GM18517 (cell line): ENCODE results near the gene AGBL4.

Experiments
- ATAC-seq: cut with Tn5 transposase; IDR thresholded peaks from one replicate; pipeline ENCODE4 v1.9.1; 2021; ENCODE audit warnings: mild to moderate bottlenecking, moderate library complexity; ENCODE audit not compliant: unreplicated experiment

The AGBL4 gene

DNA sequence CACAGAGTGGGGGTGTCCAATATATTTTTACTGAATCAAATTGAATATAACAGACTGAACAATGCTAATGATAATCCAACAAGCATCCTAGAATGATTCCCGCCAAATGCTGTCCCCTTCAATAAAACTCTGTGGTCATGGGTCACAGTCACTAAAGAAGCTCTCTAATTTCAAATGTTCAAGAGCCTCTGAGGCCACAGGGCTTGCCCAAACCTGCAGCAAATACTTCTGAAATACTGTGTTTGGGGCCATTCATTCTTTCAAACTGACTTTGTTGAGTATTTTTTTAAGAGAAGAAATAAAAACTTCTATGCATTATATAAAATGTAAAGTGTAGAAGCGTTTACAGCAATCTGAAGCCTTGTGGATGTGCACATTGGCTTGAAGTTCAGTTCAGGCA is 1239.5 kb downstream of the AGBL4 start:
- ATAC-seq: no peak

DNA sequence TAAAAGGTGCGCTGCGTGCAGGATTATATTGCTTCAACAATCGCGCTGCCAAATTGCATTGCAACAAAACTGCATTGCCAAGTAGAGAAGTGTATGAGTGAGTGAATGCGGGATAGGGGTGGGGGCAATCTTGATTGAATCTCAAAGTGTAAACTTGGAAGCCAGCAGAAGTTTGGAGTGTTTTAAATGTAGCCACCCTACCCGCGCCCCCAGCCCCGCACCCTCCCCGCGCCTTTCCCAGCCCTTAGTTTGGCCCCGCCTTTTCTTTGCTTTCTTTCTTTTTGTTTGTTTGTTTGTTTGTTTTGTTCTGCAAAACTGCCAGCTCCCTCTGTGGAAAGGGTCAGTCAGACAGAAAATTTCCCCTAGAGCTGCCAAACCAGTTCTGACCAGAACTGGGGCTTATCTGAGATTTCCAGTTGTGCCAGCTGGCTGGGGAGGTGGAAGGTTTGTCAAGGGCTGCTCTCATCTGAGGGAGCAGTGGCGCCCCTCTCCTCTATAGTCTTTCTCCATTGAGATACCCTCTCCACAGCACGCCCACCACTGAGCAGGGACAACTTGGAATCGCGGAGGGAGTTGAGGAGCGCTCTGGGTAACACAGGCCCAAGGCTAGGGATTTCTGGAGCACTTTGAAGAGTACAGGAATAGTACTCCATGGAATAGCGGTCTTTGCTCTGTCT is 1246.4 kb downstream of the AGBL4 start:
- ATAC-seq: no peak

DNA sequence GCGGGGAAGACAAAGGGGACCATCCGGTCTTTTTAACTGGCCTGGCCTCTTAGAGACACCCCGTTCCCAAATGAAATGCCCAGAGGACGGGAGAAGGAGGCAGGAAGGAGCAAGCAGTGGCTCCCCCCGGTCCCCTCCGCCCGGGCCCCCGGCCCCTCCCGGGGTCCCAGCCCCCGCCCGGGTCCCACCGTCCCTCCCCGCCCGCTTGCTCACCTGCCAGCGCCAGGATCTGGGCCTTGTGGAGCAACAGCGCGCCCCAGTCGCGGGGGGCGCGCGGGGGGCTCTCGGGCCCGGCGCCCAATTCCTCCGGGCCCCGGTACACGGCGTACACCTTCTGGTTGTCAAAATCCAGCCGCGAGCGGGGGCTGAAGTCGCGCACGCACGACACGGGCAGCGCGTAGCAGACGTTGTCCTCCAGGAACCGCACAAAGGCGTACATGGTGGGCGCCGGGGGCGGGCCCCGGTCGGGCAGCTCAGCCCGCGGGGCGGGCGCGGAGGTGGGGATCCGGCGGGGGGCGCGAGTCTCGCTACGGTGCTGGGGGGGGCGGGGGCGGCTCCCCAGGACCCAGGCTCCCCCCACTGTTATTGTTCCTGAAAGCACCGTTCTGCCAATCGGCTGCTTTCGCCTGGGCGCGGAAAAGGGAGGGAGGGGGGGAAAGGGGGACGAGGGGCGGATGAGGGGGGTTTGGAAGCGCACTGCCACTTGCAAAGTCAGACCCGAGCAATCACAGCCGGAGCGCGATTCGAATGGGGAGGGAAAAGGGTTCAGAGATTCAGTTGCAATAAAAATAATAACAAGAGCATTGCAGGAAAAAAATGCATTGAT is 1247.1 kb downstream of the AGBL4 start, which contains the start of gene BEND5:
TSS of gene BEND5 (minus strand) at position 499 of the 826 bp plus-strand sequence. CDS start at position 439, 60 bp downstream.
- ATAC-seq: no peak

DNA sequence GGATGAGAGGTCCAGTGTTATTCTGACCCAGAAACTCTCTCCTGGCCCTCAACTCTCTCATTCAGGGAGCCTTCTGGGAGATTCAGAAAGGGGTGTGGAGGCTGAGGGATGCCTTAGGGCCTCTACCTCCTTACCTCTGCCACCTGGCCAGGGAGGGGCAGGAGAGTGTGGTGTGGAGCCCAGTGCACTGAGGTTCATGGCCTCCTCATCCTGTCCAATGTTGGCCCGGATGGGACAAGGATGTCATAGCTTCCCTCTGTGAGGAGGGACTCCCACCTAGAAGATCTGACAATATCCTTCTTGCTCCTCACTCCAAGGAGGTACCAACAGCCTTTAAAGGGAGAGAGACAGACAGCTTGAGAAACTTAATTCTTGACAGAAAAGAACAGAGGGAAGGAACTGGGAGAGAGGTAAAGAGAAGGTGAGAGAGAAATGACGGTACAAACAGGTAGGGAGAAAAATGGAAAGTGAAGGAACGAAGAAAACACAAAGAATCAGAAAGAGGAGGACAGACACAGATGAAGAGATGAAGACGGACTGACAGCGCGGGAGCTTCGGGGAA is 1247.8 kb downstream of the AGBL4 start:
- ATAC-seq: no peak

DNA sequence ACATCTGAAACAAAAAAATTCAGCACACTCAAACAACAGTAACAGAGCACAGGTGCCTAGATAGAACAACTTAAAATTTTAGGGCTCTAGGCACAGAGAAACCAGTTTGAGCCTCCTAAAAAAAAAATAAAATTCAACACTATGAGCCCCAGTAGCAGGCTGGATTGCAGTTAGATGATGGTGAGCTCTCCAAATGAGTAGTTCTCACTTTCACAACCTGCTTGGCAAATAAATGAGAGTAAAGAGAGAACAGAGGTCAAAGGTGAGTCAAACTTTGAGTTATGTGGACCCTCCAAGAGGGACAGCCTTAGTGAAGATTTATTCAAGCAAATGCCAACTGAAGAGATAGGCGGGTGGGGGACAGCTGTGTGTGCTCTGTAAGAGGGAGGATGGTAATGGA is 1250.6 kb downstream of the AGBL4 start:
- ATAC-seq: no peak

DNA sequence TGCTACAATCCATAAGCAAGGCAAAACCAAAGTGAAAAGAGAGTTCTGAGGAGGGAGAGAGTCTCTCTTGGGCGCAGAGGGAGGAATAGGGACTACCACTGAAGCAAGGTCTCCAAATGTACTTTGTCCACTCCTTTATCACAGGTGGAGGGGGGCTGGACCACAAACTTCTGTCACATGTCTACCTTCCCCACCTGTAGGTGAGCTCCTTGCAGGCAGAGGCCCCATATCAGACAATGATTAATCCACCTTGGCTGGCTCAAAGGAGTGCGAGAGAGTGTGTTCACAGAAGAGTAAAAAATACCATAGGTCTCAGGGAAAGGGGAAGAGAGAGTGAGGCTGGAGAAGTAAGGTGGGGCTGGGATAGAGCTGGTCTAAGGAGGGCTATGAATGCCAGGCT is 1251.5 kb downstream of the AGBL4 start:
- no peak for ATAC-seq

DNA sequence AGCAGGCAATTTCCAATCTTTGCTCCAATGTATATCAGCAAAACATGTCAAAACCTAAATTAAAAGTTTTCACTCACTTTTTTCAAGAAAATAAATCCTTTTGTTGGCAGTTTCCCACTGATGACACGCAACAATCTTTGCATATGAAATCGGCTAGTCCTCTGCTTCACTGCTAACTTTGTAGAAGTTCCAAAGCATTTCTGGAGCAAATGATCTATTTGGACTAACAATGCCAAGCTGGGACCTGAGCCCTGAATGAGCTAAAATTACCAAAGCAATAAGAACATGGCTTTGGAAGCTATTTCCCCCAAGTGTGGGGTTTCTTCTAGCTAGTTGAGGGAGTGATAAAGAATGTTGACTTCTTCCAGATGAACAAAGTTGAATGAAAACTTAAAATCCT is 1252.2 kb downstream of the AGBL4 start:
- no peak for ATAC-seq

DNA sequence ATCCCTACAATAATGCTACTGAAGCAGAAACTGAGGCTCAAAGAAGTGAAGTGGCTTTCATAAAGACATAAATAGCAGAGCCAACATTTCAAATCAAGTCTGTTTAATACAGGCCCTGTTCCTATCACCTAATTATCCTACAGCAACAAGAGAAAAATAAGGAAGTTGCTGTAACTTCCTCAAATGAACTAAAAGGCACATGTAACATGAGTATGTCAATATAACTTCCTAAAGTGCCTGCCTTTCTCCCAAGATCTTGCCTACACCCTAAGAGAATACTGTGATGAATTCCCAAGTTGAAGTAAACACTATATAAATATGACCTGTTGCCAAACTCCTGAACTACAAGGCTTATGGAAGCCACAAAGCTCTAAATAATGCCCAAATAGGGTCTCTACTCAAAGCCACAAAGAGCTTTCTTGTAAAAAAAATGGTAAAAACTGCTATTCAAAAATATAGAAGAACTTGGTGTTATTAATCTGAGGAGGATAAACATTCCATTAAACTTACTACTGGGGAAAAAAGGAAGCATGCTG is 1255.7 kb downstream of the AGBL4 start:
- no peak for ATAC-seq

DNA sequence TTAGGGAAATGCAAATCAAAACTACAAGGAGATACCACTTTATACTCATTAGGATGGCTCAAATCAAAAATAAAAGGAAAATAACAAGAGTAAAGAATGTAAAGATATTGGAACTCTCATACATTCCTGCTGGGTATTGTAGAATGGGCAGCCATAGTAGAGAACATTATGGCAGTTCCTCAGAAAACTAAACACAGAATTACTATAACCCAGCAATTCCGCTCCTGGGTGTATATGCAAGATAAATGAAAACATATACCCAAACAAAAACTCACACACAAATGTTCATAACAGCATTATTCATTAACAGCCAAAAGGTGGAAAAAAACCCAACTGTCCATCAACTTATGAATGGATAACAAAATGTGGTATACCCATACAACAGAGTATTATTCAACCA is 1258.4 kb downstream of the AGBL4 start:
- ATAC-seq: no peak

DNA sequence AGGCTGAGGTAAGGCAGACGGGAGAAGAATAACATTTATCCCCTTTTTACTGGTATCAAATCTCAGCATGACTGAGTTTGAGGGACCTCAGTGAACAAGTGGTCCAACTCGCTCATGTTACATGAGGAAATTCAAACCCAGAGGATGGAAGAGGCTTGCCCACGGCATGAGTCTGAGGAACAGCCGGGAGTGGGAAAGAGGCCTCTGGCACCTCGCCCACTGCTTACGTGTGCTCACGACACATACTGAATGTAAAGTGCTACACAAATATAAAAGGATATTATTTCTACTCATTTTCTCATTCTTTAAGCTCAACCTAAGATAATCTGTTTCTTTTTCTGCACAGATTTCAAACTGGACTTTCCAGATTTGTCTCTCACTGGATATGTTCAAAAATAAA is 1261.8 kb downstream of the AGBL4 start:
- no peak for ATAC-seq

DNA sequence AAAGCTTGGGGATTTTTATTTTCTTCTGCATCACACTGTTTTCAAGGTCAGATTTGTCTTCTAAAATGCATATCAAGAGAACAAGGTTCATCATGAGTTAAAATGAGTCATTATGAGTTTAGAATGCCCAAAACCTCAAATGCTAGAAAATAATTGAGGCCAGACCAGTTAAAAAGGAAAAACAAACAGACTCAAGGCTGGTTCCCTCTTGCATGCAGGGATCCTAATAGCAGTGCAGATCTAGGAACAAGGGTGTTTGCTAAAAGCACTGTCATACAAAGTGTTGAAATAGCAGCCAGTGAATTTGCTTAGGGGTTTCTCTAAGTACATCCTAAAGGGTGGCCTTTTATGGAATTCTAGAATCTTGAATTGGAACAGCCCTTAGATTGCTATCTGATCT is 1262.3 kb downstream of the AGBL4 start:
- no peak for ATAC-seq

DNA sequence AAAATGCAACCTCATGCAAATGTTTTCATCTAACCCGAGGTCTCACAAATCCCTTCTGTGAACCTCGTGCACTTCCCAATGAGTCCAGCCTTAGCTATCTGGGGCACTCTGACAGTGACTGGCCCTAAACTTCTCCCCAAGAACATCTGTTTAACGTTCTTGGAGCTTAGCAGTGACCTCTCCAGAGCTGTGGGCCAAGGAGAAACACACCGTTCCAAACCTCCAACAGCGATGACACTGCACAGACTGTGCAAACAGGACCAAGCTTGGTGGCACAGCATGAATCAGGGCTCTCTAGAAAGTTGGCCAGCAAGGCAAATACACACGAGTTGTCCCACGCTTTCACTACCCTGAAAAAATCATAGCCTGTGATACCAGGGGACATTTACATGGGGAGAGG is 1262.9 kb downstream of the AGBL4 start:
- no peak for ATAC-seq

DNA sequence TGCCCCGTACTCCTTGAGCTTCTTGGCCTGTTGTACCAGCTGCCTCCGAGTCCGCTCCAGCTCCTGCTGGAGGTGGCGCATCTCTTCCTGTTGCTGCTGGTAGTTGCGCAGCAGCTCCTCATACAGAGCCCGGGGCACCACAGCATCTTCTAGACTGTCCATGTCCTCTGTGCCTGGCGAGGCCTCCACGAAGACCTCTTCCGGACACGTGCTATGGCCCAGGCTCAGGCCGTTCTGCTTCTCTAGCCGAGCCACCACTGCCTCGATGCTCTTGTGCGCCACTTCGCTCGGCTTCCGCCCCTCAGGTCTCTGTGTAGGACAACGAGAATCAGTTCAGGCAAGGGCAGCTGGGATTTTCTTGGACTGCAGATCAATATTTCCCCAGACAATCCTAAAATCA is 1264.8 kb downstream of the AGBL4 start:
- ATAC-seq: no peak

DNA sequence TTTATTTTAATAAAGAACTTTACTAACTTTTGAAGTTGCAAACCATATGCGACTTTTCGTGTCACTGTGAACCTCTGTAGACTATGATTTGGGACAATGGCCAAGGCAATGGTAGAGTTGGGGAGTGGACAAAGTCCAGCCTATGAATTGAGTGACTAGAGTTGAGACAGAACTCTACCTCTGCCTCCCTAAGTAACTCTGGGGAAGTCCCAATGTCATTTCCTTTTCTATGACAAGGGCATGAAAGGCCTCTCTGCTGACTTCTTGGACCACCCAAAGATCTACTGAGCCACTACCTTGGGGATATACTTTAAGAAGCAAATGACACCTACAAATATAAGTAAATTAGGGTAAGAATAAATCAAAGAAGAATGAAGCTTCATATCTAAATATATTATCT is 1266.4 kb downstream of the AGBL4 start:
- ATAC-seq: no peak

DNA sequence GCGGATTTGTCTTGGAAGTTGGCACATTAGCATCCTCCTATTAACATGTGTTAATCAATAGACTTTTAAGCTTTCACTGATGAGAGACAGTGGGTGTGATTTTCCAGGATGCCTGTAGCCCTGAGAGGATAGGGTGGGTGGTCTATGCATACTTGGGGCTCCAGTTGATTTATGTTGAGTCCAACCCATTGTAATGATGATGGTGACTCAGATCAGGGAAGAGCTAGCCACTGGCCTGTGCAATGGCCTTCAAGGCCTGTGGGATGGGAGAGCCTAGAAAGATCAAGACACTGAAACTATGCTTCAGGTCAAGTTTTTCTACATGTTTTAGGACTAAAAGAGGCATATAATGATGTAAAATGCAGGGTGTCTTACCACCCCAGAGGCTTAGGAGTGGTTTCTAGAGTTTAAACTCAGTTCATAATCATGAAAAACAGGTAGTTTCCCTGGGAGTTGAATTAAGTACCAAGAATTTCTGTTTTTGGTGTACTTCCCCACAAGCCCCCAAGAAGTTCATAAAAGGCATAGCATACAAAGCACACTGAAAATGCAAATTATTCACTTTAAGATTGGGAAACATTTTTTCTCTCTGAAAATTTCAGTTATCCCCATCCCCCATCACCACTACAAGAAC is 1267.0 kb downstream of the AGBL4 start:
- no peak for ATAC-seq

DNA sequence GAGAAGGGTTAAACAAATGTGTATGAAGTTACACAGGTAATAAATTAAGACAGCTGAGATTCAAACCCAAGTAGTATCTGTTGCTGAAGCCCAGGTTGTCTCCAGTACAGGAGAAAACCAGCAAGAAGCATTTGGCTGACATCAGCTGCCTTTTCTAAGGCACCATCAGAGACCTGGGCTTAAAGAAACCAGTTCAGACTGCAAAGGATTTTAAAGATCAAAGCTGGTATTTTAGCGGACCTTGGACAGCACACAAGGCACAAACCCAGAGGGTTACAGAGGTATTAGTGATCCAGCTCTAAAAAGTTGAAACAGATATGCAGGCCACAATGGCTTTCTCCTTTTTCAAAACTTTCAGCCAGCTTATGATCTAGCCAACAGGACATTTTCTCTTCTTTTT is 1270.5 kb downstream of the AGBL4 start:
- no peak for ATAC-seq

DNA sequence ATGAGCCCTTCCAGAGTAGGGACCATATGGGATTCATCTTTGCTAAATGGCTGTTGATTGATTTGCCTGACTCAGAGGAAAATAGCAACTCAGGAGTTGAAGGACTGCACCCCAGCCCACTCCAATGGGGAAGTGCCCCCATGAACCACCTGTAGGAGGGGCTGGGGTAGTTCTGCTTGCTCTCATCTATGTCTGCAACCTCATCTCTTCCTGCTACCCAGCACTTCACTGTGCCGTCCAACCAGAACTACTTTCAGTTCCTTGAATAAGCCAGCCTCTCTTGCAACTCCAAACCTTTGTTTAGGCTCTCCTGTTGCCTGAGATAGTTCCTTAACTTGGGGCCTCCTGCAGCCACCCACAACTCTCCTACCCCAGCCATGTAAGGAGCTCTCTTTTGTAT is 1273.6 kb downstream of the AGBL4 start:
- ATAC-seq: peak; percentile 65

DNA sequence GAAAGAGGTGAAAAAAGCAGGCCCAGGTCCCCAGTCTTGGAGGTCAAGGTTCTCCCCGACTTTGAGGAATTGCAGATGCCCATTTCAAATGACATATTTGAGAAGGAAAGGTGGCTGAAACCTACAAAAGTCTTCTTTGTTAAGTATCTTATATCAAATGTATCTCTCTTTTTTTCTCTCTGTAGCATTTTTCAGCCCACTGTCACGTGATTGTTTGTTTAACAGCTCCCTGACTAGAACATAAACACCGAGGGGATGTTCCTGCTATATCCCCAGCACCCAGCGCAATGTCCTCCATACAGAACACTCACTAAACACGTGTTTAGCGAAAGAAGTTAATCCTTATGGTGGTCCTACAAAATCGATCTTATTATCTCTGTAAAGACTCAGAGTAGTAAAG is 1274.7 kb downstream of the AGBL4 start:
- ATAC-seq: no peak

DNA sequence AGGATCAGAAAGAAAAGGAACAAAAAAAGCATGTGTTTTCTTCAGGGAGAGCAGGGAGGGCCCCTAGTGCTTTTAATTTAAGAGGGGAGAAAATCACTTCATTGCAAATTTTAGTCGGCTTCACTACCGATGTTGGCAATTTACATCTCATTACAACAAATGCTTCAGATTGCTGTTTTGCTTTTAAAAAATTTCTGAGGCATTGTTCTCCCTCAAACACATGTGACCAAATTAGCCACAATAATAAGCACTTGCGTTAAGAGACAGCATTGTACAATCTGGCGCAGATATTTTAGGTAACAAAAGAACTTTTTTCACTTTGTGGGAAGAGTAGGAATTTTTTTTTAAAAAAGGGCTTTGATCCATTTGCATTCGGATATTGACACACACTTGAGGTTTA is 1276.8 kb downstream of the AGBL4 start:
- ATAC-seq: no peak

DNA sequence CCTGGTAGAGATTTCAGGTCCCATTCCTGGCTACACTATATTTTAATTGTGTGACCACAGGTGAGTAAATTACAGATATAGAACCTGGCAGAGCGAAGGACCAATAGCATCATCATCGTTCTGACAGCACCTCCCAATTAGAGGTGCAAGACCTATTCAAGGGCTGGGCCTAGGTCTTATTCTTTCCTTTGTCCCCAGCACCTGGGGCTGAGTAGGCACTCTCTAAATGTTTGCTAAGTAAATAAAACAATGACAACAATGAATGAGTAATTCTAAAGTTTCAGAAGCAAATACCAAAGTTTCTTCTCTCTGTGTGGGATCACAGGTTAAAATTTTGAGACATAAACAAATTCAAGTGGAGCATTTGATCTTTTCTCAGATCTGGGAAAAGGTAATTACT is 1279.7 kb downstream of the AGBL4 start:
- no peak for ATAC-seq

DNA sequence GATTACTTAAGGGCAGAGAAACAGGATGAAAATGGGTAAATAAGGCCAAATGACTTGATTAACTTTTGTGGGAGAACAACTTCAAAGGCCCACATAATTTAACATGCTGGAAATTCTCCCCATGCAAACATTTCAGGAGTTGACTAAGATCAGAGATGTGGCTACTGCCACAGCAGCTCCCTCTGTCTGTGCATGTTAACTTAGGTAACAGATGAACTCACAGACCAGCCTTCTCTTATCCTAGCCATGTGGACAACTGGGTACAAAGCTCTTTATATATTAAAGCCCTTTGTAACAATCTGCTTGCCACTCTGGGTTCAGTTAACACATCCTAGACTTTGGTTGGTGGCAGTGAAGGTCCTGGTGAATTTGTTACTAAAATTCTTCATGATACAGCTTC is 1280.3 kb downstream of the AGBL4 start:
- ATAC-seq: no peak
